ENCODE results near the gene SLC39A13. TPM values are rescaled to one million over a fixed set of nuclear protein-coding genes. Genes with fewer than 3 reads are reported as not detected.

SLC39A13 gene
- total and polyA plus RNA-seq, 2 of the 13 experiments (the other 11 are each of a cell fraction or from before 2014, with no cell fraction given), result 15.3 to 30.5 TPM

DNA sequence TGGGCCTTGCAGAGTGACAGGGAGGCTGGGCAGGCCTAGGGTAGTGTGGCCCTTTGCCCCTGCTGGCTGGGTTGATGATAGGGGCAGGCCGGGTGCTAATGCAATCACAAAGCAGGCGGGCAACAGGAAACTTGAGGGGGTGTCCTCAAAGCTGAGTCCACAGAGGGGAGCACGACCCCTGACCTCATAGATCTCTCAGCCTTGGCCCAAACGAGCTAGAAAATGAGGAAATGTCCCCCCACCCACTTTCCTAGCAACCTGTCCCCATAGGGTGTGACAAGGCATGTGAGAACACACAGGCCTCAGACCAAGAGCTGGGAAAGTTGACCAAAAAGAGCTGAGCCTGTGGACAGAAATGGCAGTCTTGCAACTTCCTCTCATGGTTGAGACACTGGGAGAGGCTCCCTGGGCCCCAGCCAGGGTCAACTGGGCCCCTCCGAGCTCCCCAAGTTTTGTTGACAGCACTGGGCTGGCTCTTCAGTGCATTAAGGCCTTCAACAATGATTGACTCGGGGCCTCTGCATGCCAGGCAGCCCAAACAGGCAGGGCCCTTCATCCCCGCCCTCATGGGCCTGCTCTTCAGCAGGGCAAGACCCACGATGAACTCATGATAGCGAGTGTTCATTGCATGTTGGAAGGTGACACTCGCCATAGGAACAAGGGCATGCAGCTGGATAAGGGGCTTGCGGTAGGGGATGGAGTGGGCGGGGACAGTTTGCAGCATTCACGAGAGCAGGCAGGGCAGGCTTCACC lies 20.3 kb upstream of the SLC39A13 start (continued):
- TF ChIP-seq, protein P1, sequence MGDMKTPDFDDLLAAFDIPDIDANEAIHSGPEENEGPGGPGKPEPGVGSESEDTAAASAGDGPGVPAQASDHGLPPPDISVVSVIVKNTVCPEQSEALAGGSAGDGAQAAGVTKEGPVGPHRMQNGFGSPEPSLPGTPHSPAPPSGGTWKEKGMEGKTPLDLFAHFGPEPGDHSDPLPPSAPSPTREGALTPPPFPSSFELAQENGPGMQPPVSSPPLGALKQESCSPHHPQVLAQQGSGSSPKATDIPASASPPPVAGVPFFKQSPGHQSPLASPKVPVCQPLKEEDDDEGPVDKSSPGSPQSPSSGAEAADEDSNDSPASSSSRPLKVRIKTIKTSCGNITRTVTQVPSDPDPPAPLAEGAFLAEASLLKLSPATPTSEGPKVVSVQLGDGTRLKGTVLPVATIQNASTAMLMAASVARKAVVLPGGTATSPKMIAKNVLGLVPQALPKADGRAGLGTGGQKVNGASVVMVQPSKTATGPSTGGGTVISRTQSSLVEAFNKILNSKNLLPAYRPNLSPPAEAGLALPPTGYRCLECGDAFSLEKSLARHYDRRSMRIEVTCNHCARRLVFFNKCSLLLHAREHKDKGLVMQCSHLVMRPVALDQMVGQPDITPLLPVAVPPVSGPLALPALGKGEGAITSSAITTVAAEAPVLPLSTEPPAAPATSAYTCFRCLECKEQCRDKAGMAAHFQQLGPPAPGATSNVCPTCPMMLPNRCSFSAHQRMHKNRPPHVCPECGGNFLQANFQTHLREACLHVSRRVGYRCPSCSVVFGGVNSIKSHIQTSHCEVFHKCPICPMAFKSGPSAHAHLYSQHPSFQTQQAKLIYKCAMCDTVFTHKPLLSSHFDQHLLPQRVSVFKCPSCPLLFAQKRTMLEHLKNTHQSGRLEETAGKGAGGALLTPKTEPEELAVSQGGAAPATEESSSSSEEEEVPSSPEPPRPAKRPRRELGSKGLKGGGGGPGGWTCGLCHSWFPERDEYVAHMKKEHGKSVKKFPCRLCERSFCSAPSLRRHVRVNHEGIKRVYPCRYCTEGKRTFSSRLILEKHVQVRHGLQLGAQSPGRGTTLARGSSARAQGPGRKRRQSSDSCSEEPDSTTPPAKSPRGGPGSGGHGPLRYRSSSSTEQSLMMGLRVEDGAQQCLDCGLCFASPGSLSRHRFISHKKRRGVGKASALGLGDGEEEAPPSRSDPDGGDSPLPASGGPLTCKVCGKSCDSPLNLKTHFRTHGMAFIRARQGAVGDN (CRISPR knock-in tag; IDR thresholded peaks at IDR 0.05), result peak; percentile 79
- no peak for TF ChIP-seq ZNF256 (CRISPR knock-in tag; conservative IDR thresholded peaks at IDR 0.05)

DNA sequence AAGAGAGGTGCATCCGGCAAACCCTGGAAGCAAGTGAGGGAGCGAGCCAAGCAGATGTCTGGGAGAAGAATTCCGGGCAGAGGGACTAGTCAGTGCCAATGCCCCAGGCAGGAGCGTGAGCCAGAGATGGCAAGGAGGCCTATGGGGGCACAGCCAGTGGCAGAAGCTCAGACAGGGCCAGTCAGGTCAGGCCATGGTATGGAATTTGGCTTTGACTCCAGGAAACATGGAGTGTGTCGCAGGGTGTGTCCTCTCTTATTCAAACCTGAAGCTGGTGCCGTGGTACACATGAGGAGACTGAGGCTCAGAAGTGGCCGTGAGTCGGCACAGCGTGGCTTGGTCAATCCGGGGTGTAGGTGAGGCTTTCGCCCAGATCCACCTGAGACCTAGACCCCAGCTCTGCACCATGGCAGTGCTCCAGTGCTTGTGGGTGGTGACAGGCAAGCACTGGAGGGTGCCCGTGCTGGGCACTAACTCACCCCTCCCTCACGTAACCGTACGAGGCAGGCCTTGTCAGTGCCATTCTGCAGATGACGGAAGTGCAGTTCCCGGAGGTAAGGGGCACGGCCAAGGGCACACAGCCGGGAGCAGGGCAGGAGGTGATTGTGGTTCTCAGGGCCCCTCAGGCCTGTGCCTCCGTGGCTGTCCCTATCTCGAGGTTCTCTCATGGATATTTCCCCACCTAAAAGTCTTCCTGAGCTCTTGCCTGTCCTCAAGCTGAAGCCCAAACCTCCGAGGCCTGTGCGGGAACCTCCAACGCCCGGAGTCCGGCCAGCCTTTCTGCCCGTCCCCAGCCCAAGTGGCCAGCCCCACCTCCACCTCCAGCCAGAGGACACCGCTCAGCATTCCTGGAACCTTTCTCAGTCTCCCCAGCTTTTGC lies 19.5 kb upstream of the SLC39A13 start:
- BruUV-seq (replicated peaks), result no TSS peak
- no peaks in the 10 kb centered on the region for H3K79me2 ChIP-seq (ENCODE audit: insufficient read depth, low read length)
- ChIA-PET POLR2A (interaction anchor here (0.9 to 1.2 kb wide), 4 partner anchors 11 to 49 kb away, joined by 3 to 5 read pairs (median 4); partner anchors contain the start of gene PSMC3), CTCF (ENCODE audit: low intra/inter-chr PET ratio, low total read pairs) (no interaction called here)
- no peaks in the 10 kb centered on the region for H4K20me1 ChIP-seq (ENCODE audit: insufficient read depth, low read length)
- in situ Hi-C loops (cut with HindIII; ENCODE audit: extremely low pct_ligation_motif_present, low pct_unique_long_range_greater_than_20kb), result no loop called here
- intact Hi-C loops (cut with micrococcal nuclease; ENCODE audit: unreplicated experiment), result no loop called here
- TF ChIP-seq, protein P2, sequence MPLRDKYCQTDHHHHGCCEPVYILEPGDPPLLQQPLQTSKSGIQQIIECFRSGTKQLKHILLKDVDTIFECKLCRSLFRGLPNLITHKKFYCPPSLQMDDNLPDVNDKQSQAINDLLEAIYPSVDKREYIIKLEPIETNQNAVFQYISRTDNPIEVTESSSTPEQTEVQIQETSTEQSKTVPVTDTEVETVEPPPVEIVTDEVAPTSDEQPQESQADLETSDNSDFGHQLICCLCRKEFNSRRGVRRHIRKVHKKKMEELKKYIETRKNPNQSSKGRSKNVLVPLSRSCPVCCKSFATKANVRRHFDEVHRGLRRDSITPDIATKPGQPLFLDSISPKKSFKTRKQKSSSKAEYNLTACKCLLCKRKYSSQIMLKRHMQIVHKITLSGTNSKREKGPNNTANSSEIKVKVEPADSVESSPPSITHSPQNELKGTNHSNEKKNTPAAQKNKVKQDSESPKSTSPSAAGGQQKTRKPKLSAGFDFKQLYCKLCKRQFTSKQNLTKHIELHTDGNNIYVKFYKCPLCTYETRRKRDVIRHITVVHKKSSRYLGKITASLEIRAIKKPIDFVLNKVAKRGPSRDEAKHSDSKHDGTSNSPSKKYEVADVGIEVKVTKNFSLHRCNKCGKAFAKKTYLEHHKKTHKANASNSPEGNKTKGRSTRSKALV (CRISPR knock-in tag; IDR thresholded peaks at IDR 0.05), result 0 out of 2 replicates have a peak, but pooled peaks have one; percentile 23
- no peak for TF ChIP-seq ZNF530 (CRISPR knock-in tag; IDR thresholded peaks at IDR 0.05; ENCODE audit: low read depth)
- peak overlapping the region; percentile 76 for H3K4me2 ChIP-seq (ENCODE audit: low read depth, low read length)
- FAIRE-seq (no peak), DNase-seq (ENCODE audit: low spot score) (no peak), ATAC-seq (peak; percentile 6; the same call in 2 of the 3 replicates)
- H3K4me3 ChIP-seq (replicated peaks in 1 of 3; ENCODE audit: insufficient read depth in 1 of 3, low read depth in 2 of 3, low read length in 3 of 3), result no peak overlapping the region; a peak in 1 of 6 replicates
- no peak overlapping the region for H3K27ac ChIP-seq (ENCODE audit: extremely low read length, insufficient read depth, low read length)
- no peak overlapping the region for H2AFZ ChIP-seq (ENCODE audit: low read length)
- H3K9me3 ChIP-seq (ENCODE audit: low read length), result no peaks in the 10 kb centered on the region
- WGBS (ENCODE audit: low lambda C conversion rate), result 74% methylated on average over 17 of the region's 28 CpGs
- H3K36me3 ChIP-seq (replicated peaks in 1 of 2; ENCODE audit: control insufficient read depth in 1 of 2, insufficient read depth in 2 of 2, low read length in 2 of 2), result no peaks in the 10 kb centered on the region
- no peak overlapping the region for H3K9ac ChIP-seq (ENCODE audit: insufficient read depth, low read depth, low read length)
- H3K4me1 ChIP-seq (ENCODE audit: insufficient read depth, low read length), result peaks cover 43% of the 10 kb centered on the region
- H3K27me3 ChIP-seq (ENCODE audit: control insufficient read depth in 1 of 2, insufficient read depth in 2 of 2, low read length in 2 of 2), result peaks cover 0 to 5% of the 10 kb centered on the region in 2 experiments; a peak in 2 of 5 replicates
